NT2/D1 (cell line): ENCODE measurements around the gene NUBP2.

Experiments
- SUZ12 ChIP-seq: IDR thresholded peaks from 2 replicates; pipeline ENCODE4 v1.6.1; 2011; ENCODE audit not compliant: insufficient read length, insufficient read depth; ENCODE audit errors: extremely low read depth
- YY1 ChIP-seq: IDR thresholded peaks from 2 replicates; pipeline ENCODE4 v1.6.1; 2011; ENCODE audit not compliant: insufficient read length, insufficient read depth
- ZNF274 ChIP-seq: IDR thresholded peaks from 2 replicates; pipeline ENCODE4 v1.6.1; 2011; ENCODE audit warnings: mild to moderate bottlenecking, low read depth, low read length

- TF ChIP-seq YY1 = no peak
- no peak for TF ChIP-seq SUZ12
- no peak for TF ChIP-seq ZNF274
Observed at GRCh38 chr16:1740781-1741490, 41.8 kb upstream of the NUBP2 start.
